ENCODE data around the gene MFSD12.

- TF ChIP-seq, protein P1, sequence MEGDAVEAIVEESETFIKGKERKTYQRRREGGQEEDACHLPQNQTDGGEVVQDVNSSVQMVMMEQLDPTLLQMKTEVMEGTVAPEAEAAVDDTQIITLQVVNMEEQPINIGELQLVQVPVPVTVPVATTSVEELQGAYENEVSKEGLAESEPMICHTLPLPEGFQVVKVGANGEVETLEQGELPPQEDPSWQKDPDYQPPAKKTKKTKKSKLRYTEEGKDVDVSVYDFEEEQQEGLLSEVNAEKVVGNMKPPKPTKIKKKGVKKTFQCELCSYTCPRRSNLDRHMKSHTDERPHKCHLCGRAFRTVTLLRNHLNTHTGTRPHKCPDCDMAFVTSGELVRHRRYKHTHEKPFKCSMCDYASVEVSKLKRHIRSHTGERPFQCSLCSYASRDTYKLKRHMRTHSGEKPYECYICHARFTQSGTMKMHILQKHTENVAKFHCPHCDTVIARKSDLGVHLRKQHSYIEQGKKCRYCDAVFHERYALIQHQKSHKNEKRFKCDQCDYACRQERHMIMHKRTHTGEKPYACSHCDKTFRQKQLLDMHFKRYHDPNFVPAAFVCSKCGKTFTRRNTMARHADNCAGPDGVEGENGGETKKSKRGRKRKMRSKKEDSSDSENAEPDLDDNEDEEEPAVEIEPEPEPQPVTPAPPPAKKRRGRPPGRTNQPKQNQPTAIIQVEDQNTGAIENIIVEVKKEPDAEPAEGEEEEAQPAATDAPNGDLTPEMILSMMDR (IDR thresholded peaks at IDR 0.05): no peak
- no peak for TF ChIP-seq POLR2A (IDR thresholded peaks at IDR 0.05)
These were observed 21.8 kb downstream of the MFSD12 start for GRCh38 chr19:3535563-3535965.
